GM12892 (cell line): ENCODE data around the gene TNS4.

Experiments
- POLR2A ChIP-seq: IDR thresholded peaks from 2 replicates; pipeline ENCODE4 v1.6.1; 2011; ENCODE audit warnings: low read depth, low read length, control low read depth
- POLR2AphosphoS5 ChIP-seq: IDR thresholded peaks from 2 replicates; pipeline ENCODE4 v1.6.1; 2011; ENCODE audit warnings: low read depth, low read length, control low read depth
- TAF1 ChIP-seq: IDR thresholded peaks from 2 replicates; pipeline ENCODE4 v1.6.1; 2011; ENCODE audit warnings: low read depth, mild to moderate bottlenecking, control low read depth, low read length, borderline replicate concordance

GRCh38 chr17:40490289-40490853 lies 11.1 kb downstream of the TNS4 start:
- TF ChIP-seq POLR2A (no peak), TAF1 (no peak), POLR2AphosphoS5 (no peak)
